Measurements from ENCODE around the gene VASH1.

- TF ChIP-seq ZNF366 (tag by site-specific recombination; conservative IDR thresholded peaks at IDR 0.05) (no peak), CTCF (tag by site-specific recombination; IDR thresholded peaks at IDR 0.05) (no peak), ZNF549 (tag by site-specific recombination; IDR thresholded peaks at IDR 0.05) (no peak)
These were observed 24.8 kb upstream of the VASH1 start for GRCh38 chr14:76736514-76736913.
